ENCODE measurements around the gene ACBD6. TPM values are rescaled to one million over a fixed set of nuclear protein-coding genes. Genes with fewer than 3 reads are reported as not detected.
A peak's percentile ranks its signal among the peaks of the same experiment; 100 is the strongest.

Gene ACBD6
- total and polyA plus RNA-seq, 2 experiments from 2014 or later, result 36.3 to 45.8 TPM

- Histone ChIP-seq H3K9me2 (replicated peaks; ENCODE audit: insufficient read depth) (no peaks in the 10 kb centered on the region), H2AFZ (no peak overlapping the region), H3K27me3 (no peaks in the 10 kb centered on the region), H3K4me2 (peak overlapping the region; percentile 1), H3K27ac (no peak overlapping the region), H3K9me3 (ENCODE audit: low read depth) (no peaks in the 10 kb centered on the region), H3K36me3 (replicated peaks; ENCODE audit: insufficient read depth, low read depth) (no peaks in the 10 kb centered on the region), H3K4me3 (no peak overlapping the region), H3K4me1 (ENCODE audit: insufficient read depth) (no peaks in the 10 kb centered on the region), H3K79me2 (no peaks in the 10 kb centered on the region), H4K20me1 (ENCODE audit: insufficient read depth, poor library complexity, severe bottlenecking) (no peaks in the 10 kb centered on the region)
- no peak for DNase-seq (ENCODE audit: low spot score)
- no peak for TF ChIP-seq EZH2 (IDR thresholded peaks at IDR 0.05; ENCODE audit: borderline replicate concordance)
- TF ChIP-seq CTCF (IDR thresholded peaks at IDR 0.05; ENCODE audit: poor library complexity), result no peak
- no peak for TF ChIP-seq EZH2phosphoT487 (IDR thresholded peaks at IDR 0.05; ENCODE audit: low read depth, severe bottlenecking, unreplicated experiment)
- 93% methylated on average over 6 of the region's 6 CpGs for WGBS (ENCODE audit: low lambda C conversion rate, missing lambda C conversion rate)
These were observed 211.9 kb downstream of the ACBD6 start for GRCh38 chr1:180290265-180291001.

GRCh38 chr1:180288940-180289339, 213.4 kb downstream of the ACBD6 start:
- H3K4me3 ChIP-seq, result no peak overlapping the region
- no peaks in the 10 kb centered on the region for H3K36me3 ChIP-seq (replicated peaks; ENCODE audit: insufficient read depth, low read depth)
- H3K27me3 ChIP-seq, result no peaks in the 10 kb centered on the region
- H4K20me1 ChIP-seq (ENCODE audit: insufficient read depth, poor library complexity, severe bottlenecking), result no peaks in the 10 kb centered on the region
- H3K79me2 ChIP-seq, result no peaks in the 10 kb centered on the region
- no peaks in the 10 kb centered on the region for H3K4me1 ChIP-seq (ENCODE audit: insufficient read depth)
- H2AFZ ChIP-seq, result no peak overlapping the region
- no peak overlapping the region for H3K4me2 ChIP-seq
- TF ChIP-seq EZH2 (IDR thresholded peaks at IDR 0.05; ENCODE audit: borderline replicate concordance) (no peak), CTCF (IDR thresholded peaks at IDR 0.05; ENCODE audit: poor library complexity) (no peak)
- H3K9me3 ChIP-seq (ENCODE audit: low read depth), result no peaks in the 10 kb centered on the region
- H3K9me2 ChIP-seq (replicated peaks; ENCODE audit: insufficient read depth), result no peaks in the 10 kb centered on the region
- H3K27ac ChIP-seq, result no peak overlapping the region
- DNase-seq (ENCODE audit: low spot score), result no peak
- WGBS (ENCODE audit: low lambda C conversion rate, missing lambda C conversion rate), result 86% methylated on average over 1 of the region's 1 CpG

GRCh38 chr1:180287988-180288705, 214.2 kb downstream of the ACBD6 start:
- no peak overlapping the region for H3K27ac ChIP-seq
- DNase-seq (ENCODE audit: low spot score), result no peak
- WGBS (ENCODE audit: low lambda C conversion rate, missing lambda C conversion rate), result 57% methylated on average over 3 of the region's 3 CpGs

More at GRCh38 chr1:180287988-180288705, 214.2 kb downstream of the ACBD6 start:
- no peaks in the 10 kb centered on the region for H3K4me1 ChIP-seq (ENCODE audit: insufficient read depth)
- H3K9me2 ChIP-seq (replicated peaks; ENCODE audit: insufficient read depth), result no peaks in the 10 kb centered on the region
- no peak for TF ChIP-seq EZH2phosphoT487 (IDR thresholded peaks at IDR 0.05; ENCODE audit: low read depth, severe bottlenecking, unreplicated experiment)
- no peak for TF ChIP-seq EZH2 (IDR thresholded peaks at IDR 0.05; ENCODE audit: borderline replicate concordance)
- TF ChIP-seq CTCF (IDR thresholded peaks at IDR 0.05; ENCODE audit: poor library complexity), result no peak
- no peak overlapping the region for H2AFZ ChIP-seq
- H3K27me3 ChIP-seq, result no peaks in the 10 kb centered on the region
- H3K4me2 ChIP-seq, result no peak overlapping the region
- H4K20me1 ChIP-seq (ENCODE audit: insufficient read depth, poor library complexity, severe bottlenecking), result no peaks in the 10 kb centered on the region
- no peaks in the 10 kb centered on the region for H3K36me3 ChIP-seq (replicated peaks; ENCODE audit: insufficient read depth, low read depth)
- H3K79me2 ChIP-seq, result no peaks in the 10 kb centered on the region
- no peak overlapping the region for H3K4me3 ChIP-seq
- H3K9me3 ChIP-seq (ENCODE audit: low read depth), result no peaks in the 10 kb centered on the region

Data from hepatocyte (in vitro differentiated cells).